CD8-positive, alpha-beta memory T cell (primary cell): Measurements from ENCODE around the gene DDX5. TPM values are rescaled to one million over a fixed set of nuclear protein-coding genes. Genes with fewer than 3 reads are reported as not detected.

ENCODE experiments used
- CTCF ChIA-PET: fragments of 350-600 bp; sonication (Branson Sonifier 250); formaldehyde crosslinking; loops from one replicate; lab custom pipeline; 2021; ENCODE audit warnings: antibody characterized with exemption; lab: Charles Lee
- POLR2A ChIA-PET: fragments of 350-600 bp; sonication (Branson Sonifier 250); formaldehyde crosslinking; loops from one replicate; lab custom pipeline; 2021; ENCODE audit warnings: antibody characterized with exemption; lab: Charles Lee
- DNase-seq, 5 donors: peaks; one replicate each; pipeline versions ENCODE4 v3.0.0 to v3.0.0-alpha.2; 2020 to 2022; ENCODE audit warnings: mixed read lengths in 1 of 5
- H3K27ac ChIP-seq: one replicate; pipeline ENCODE4 v1.7.0; 2013; ENCODE audit warnings: low read depth, mild to moderate bottlenecking, low read length, moderate library complexity
- H3K27me3 ChIP-seq: 2 replicates; pipeline ENCODE4 v1.7.0; 2013; ENCODE audit warnings: low read length, mild to moderate bottlenecking; ENCODE audit not compliant: insufficient read depth, poor library complexity, severe bottlenecking
- H3K36me3 ChIP-seq: 2 replicates; pipeline ENCODE4 v1.7.0; 2013; ENCODE audit warnings: mild to moderate bottlenecking, low read length, moderate library complexity; ENCODE audit not compliant: insufficient read depth
- H3K4me1 ChIP-seq: 2 replicates; pipeline ENCODE4 v1.7.0; 2013; ENCODE audit warnings: mild to moderate bottlenecking, low read length, moderate library complexity; ENCODE audit not compliant: insufficient read depth
- H3K4me3 ChIP-seq: 2 replicates; pipeline ENCODE4 v1.7.0; 2013; ENCODE audit warnings: mild to moderate bottlenecking, low read length
- H3K9me3 ChIP-seq: 2 replicates; pipeline ENCODE4 v1.7.0; 2013; ENCODE audit warnings: mild to moderate bottlenecking, low read length
- H3K27ac Mint-ChIP-seq, 8 donors: one replicate each; pipeline ENCODE4 v1.8.0; 2020 to 2021; ENCODE audit warnings: mixed read lengths in 8 of 8, mild to moderate bottlenecking in 6 of 8, inconsistent platforms in 3 of 8, moderate library complexity in 3 of 8
- H3K27me3 Mint-ChIP-seq, 2 donors: one replicate each; pipeline ENCODE4 v1.8.0; 2020 to 2021; ENCODE audit warnings: mixed read lengths in 2 of 2, mild to moderate bottlenecking in 1 of 2, moderate library complexity in 1 of 2
- H3K36me3 Mint-ChIP-seq, 3 donors: one replicate each; pipeline ENCODE4 v1.8.0; 2020 to 2021; ENCODE audit warnings: mixed read lengths in 3 of 3, inconsistent platforms in 1 of 3, mild to moderate bottlenecking in 1 of 3
- H3K4me1 Mint-ChIP-seq, 3 donors: one replicate each; pipeline ENCODE4 v1.8.0; 2020 to 2021; ENCODE audit warnings: mixed read lengths in 3 of 3, inconsistent platforms in 1 of 3, mild to moderate bottlenecking in 1 of 3
- H3K4me3 Mint-ChIP-seq, 7 donors: one replicate each; pipeline ENCODE4 v1.8.0; 2020 to 2021; ENCODE audit warnings: mixed read lengths in 7 of 7, mild to moderate bottlenecking in 6 of 7, moderate library complexity in 4 of 7, inconsistent platforms in 2 of 7
- H3K9me3 Mint-ChIP-seq, 5 donors: one replicate each; pipeline ENCODE4 v1.8.0; 2020 to 2022; ENCODE audit warnings: mixed read lengths in 5 of 5, mild to moderate bottlenecking in 3 of 5, moderate library complexity in 2 of 5, inconsistent platforms in 1 of 5
- polyA plus RNA-seq: library from polyadenylated mRNA; unstranded; fragments of 300-500 nt; fragmentation: Illumina TruSeq; gene quantifications from one replicate; pipeline ENCODE4 v1.2.3, GENCODE V29; 2021
- total RNA-seq, 2 experiments: library from RNA; stranded (reverse); gene quantifications; one replicate each; pipeline ENCODE4 v1.2.3, GENCODE V29; 2021

Gene DDX5
- total and polyA plus RNA-seq, 3 experiments from 2014 or later = 855 to 1,275 (median 861) TPM

- H3K36me3 Mint-ChIP-seq = no peaks in the 10 kb centered on the region
- H3K4me1 Mint-ChIP-seq = peaks cover 11 to 18% (median 17%) of the 10 kb centered on the region in 3 donors
- CTCF ChIA-PET = no interaction called here
- H3K27me3 ChIP-seq = no peaks in the 10 kb centered on the region
- no peak overlapping the region for H3K4me3 Mint-ChIP-seq
- no peak overlapping the region for H3K27ac Mint-ChIP-seq
- DNase-seq = no peak
- H3K9me3 Mint-ChIP-seq = no peaks in the 10 kb centered on the region
- H3K27me3 Mint-ChIP-seq = peaks cover 0 to 12% of the 10 kb centered on the region in 2 donors
- no peaks in the 10 kb centered on the region for H3K36me3 ChIP-seq
- no peaks in the 10 kb centered on the region for H3K9me3 ChIP-seq
- no peak overlapping the region for H3K4me3 ChIP-seq
- H3K4me1 ChIP-seq = peaks cover 16% of the 10 kb centered on the region
- H3K27ac ChIP-seq = no peak overlapping the region
- POLR2A ChIA-PET = no interaction called here
These were observed 46.8 kb downstream of the DDX5 start for GRCh38 chr17:64459284-64459747.

- Histone ChIP-seq H3K4me1 (peaks cover 16% of the 10 kb centered on the region), H3K4me3 (no peak overlapping the region), H3K36me3 (no peaks in the 10 kb centered on the region), H3K27me3 (no peaks in the 10 kb centered on the region), H3K9me3 (no peaks in the 10 kb centered on the region), H3K27ac (no peak overlapping the region)
- Mint-ChIP-seq H3K4me1 (peaks cover 11 to 18% (median 17%) of the 10 kb centered on the region in 3 donors), H3K27me3 (peaks cover 0 to 12% of the 10 kb centered on the region in 2 donors), H3K36me3 (no peaks in the 10 kb centered on the region), H3K9me3 (no peaks in the 10 kb centered on the region), H3K4me3 (no peak overlapping the region), H3K27ac (peak overlapping the region in 1 of 8 donors; percentile 68)
- POLR2A ChIA-PET = interaction anchor here (0.5 kb wide), 1 partner anchor 36 kb away, joined by 3 read pairs; no protein-coding TSS in a partner anchor
- DNase-seq = no peak
- CTCF ChIA-PET = no interaction called here
These were observed 47.3 kb downstream of the DDX5 start for GRCh38 chr17:64458756-64459155.

- no peak overlapping the region for H3K27ac ChIP-seq
- no peaks in the 10 kb centered on the region for H3K27me3 ChIP-seq
- no peak overlapping the region for H3K4me3 Mint-ChIP-seq
- no peak overlapping the region for H3K4me3 ChIP-seq
- no peaks in the 10 kb centered on the region for H3K9me3 ChIP-seq
- no peaks in the 10 kb centered on the region for H3K9me3 Mint-ChIP-seq
- no peaks in the 10 kb centered on the region for H3K36me3 Mint-ChIP-seq
- peaks cover 11 to 18% (median 17%) of the 10 kb centered on the region in 3 donors for H3K4me1 Mint-ChIP-seq
- ChIA-PET CTCF (interaction anchor here (0.9 to 1.6 kb wide), 3 partner anchors 14 to 136 kb away, joined by 3 to 6 read pairs (median 3); no protein-coding TSS in a partner anchor), POLR2A (interaction anchor here (1.5 kb wide), 1 partner anchor 48 kb away, joined by 8 read pairs; no protein-coding TSS in a partner anchor)
- no peak for DNase-seq
- peaks cover 0 to 6% of the 10 kb centered on the region in 2 donors for H3K27me3 Mint-ChIP-seq
- H3K4me1 ChIP-seq = peaks cover 16% of the 10 kb centered on the region
- H3K36me3 ChIP-seq = no peaks in the 10 kb centered on the region
- no peak overlapping the region for H3K27ac Mint-ChIP-seq
These were observed 48.9 kb downstream of the DDX5 start for GRCh38 chr17:64457156-64457555.

- ChIA-PET POLR2A (interaction anchor here (0.6 to 1.5 kb wide), 2 partner anchors 49 to 714 kb away, joined by 7 to 8 read pairs; no protein-coding TSS in a partner anchor), CTCF (interaction anchor here (0.9 to 1.6 kb wide), 2 partner anchors 13 to 37 kb away, joined by 3 to 6 read pairs; no protein-coding TSS in a partner anchor)
- Histone ChIP-seq H3K27ac (no peak overlapping the region), H3K36me3 (no peaks in the 10 kb centered on the region), H3K27me3 (no peaks in the 10 kb centered on the region), H3K9me3 (no peaks in the 10 kb centered on the region), H3K4me3 (peak overlapping the region; percentile 24), H3K4me1 (peaks cover 16% of the 10 kb centered on the region)
- DNase-seq = peak in 1 of 5 donors; percentile 17
- H3K27me3 Mint-ChIP-seq = peaks cover 2 to 3% of the 10 kb centered on the region in 2 donors
- peaks cover 11 to 18% (median 17%) of the 10 kb centered on the region in 3 donors for H3K4me1 Mint-ChIP-seq
- no peaks in the 10 kb centered on the region for H3K36me3 Mint-ChIP-seq
- no peaks in the 10 kb centered on the region for H3K9me3 Mint-ChIP-seq
- peak overlapping the region in 4 of 7 donors; percentile 37 to 67 (median 54) for H3K4me3 Mint-ChIP-seq
- peak overlapping the region in 7 of 8 donors; percentile 66 to 88 (median 82) for H3K27ac Mint-ChIP-seq
These were observed 49.9 kb downstream of the DDX5 start for GRCh38 chr17:64455993-64456885.

- no peak for DNase-seq
- ChIA-PET POLR2A (no interaction called here), CTCF (no interaction called here)
- peaks cover 0 to 5% (median 3%) of the 10 kb centered on the region in 3 donors for H3K4me1 Mint-ChIP-seq
- H3K4me3 ChIP-seq = no peak overlapping the region
- H3K36me3 Mint-ChIP-seq = no peaks in the 10 kb centered on the region
- peaks cover 7% of the 10 kb centered on the region for H3K4me1 ChIP-seq
- no peaks in the 10 kb centered on the region for H3K9me3 Mint-ChIP-seq
- H3K4me3 Mint-ChIP-seq = no peak overlapping the region
- no peak overlapping the region for H3K27ac Mint-ChIP-seq
- no peaks in the 10 kb centered on the region for H3K27me3 ChIP-seq
- no peaks in the 10 kb centered on the region for H3K36me3 ChIP-seq
- H3K9me3 ChIP-seq = no peaks in the 10 kb centered on the region
- H3K27ac ChIP-seq = peak overlapping the region; percentile 59
- H3K27me3 Mint-ChIP-seq = peaks cover 0 to 2% of the 10 kb centered on the region in 2 donors
These were observed 56.5 kb downstream of the DDX5 start for GRCh38 chr17:64449545-64449944.

GRCh38 chr17:64448665-64449512 lies 57.2 kb downstream of the DDX5 start, which contains the start of gene MILR1:
TSS of gene MILR1 (plus strand) at chr17:64449115. CDS start at chr17:64449169, 54 bp downstream.
- H3K27me3 Mint-ChIP-seq = peaks cover 0 to 2% of the 10 kb centered on the region in 2 donors
- Histone ChIP-seq H3K27ac (peak within 1 kb of the TSS; percentile 59), H3K36me3 (no peaks in the 10 kb centered on the region), H3K4me1 (peaks cover 7% of the 10 kb centered on the region), H3K4me3 (no peak within 1 kb of the TSS), H3K9me3 (no peaks in the 10 kb centered on the region), H3K27me3 (no peaks in the 10 kb centered on the region)
- no peaks in the 10 kb centered on the region for H3K36me3 Mint-ChIP-seq
- DNase-seq = no peak
- ChIA-PET POLR2A (no interaction called here), CTCF (no interaction called here)
- no peak within 1 kb of the TSS for H3K4me3 Mint-ChIP-seq
- H3K4me1 Mint-ChIP-seq = peaks cover 0 to 5% (median 3%) of the 10 kb centered on the region in 3 donors
- H3K9me3 Mint-ChIP-seq = no peaks in the 10 kb centered on the region
- H3K27ac Mint-ChIP-seq = peak within 1 kb of the TSS in 4 of 8 donors; percentile 14 to 92 (median 44)
